Measurements from ENCODE around the gene C12orf75.

GRCh38 chr12:105287408-105287807 lies 43.1 kb upstream of the C12orf75 start:
- TF ChIP-seq EZH2 (IDR thresholded peaks at IDR 0.05; ENCODE audit: low read length, missing control alignments): no peak
- no peak for TF ChIP-seq CTCF (conservative IDR thresholded peaks at IDR 0.05 in 1 of 2, IDR thresholded peaks at IDR 0.05 in 1 of 2; ENCODE audit: low read depth in 1 of 2, low read length in 2 of 2)
